HEK293 (cell line): ENCODE measurements around the gene BLACAT1.

Experiments used
- HIC1 ChIP-seq: fragments of 450-650 bp; formaldehyde crosslinking; IDR thresholded peaks from 2 replicates; pipeline ENCODE4 v1.5.1; 2016; ENCODE audit warnings: missing biosample characterization, missing genetic modification characterization
- SCRT2 ChIP-seq: fragments of 450-650 bp; formaldehyde crosslinking; IDR thresholded peaks from 2 replicates; pipeline ENCODE4 v1.5.1; 2016; ENCODE audit warnings: missing biosample characterization, missing genetic modification characterization
- SP7 ChIP-seq: fragments of 450-650 bp; formaldehyde crosslinking; IDR thresholded peaks from 2 replicates; pipeline ENCODE4 v1.5.1; 2016; ENCODE audit warnings: missing biosample characterization, missing genetic modification characterization
- YY1 ChIP-seq: fragments of 450-650 bp; formaldehyde crosslinking; IDR thresholded peaks from 2 replicates; pipeline ENCODE4 v1.5.1; 2018; ENCODE audit warnings: missing biosample characterization, missing genetic modification characterization
- YY2 ChIP-seq: fragments of 450-650 bp; formaldehyde crosslinking; IDR thresholded peaks from 2 replicates; pipeline ENCODE4 v1.5.1; 2016; ENCODE audit warnings: missing biosample characterization, missing genetic modification characterization
- ZBTB17 ChIP-seq: fragments of 450-650 bp; formaldehyde crosslinking; IDR thresholded peaks from 2 replicates; pipeline ENCODE4 v1.5.1; 2016; ENCODE audit warnings: missing biosample characterization, missing genetic modification characterization
- ZBTB21 ChIP-seq: fragments of 450-650 bp; formaldehyde crosslinking; IDR thresholded peaks from 2 replicates; pipeline ENCODE4 v1.5.1; 2017; ENCODE audit warnings: missing biosample characterization, missing genetic modification characterization
- ZBTB49 ChIP-seq: fragments of 450-650 bp; formaldehyde crosslinking; IDR thresholded peaks from 2 replicates; pipeline ENCODE4 v1.5.1; 2016; ENCODE audit warnings: missing biosample characterization, missing genetic modification characterization, low read depth
- ZBTB6 ChIP-seq: fragments of 450-650 bp; formaldehyde crosslinking; IDR thresholded peaks from 2 replicates; pipeline ENCODE4 v1.5.1; 2017; ENCODE audit warnings: missing biosample characterization, missing genetic modification characterization
- ZFHX2 ChIP-seq: fragments of 450-650 bp; formaldehyde crosslinking; conservative IDR thresholded peaks from 2 replicates; pipeline ENCODE4 v1.5.1; 2016; ENCODE audit warnings: missing biosample characterization, missing genetic modification characterization
- ZNF174 ChIP-seq: fragments of 450-650 bp; formaldehyde crosslinking; IDR thresholded peaks from 2 replicates; pipeline ENCODE4 v1.5.0; 2017; ENCODE audit warnings: missing biosample characterization, mild to moderate bottlenecking, missing genetic modification characterization
- ZNF19 ChIP-seq: fragments of 450-650 bp; formaldehyde crosslinking; IDR thresholded peaks from 2 replicates; pipeline ENCODE4; 2016; ENCODE audit warnings: missing biosample characterization, missing genetic modification characterization, low read depth
- ZNF302 ChIP-seq: fragments of 450-650 bp; formaldehyde crosslinking; IDR thresholded peaks from 2 replicates; pipeline ENCODE4 v1.5.1; 2016; ENCODE audit warnings: missing biosample characterization, missing genetic modification characterization, low read depth
- ZNF324 ChIP-seq: fragments of 450-650 bp; formaldehyde crosslinking; IDR thresholded peaks from 2 replicates; pipeline ENCODE4 v1.5.1; 2016; ENCODE audit warnings: missing biosample characterization, missing genetic modification characterization
- ZNF354C ChIP-seq: fragments of 450-650 bp; formaldehyde crosslinking; IDR thresholded peaks from 2 replicates; pipeline ENCODE4 v1.5.1; 2016; ENCODE audit warnings: missing biosample characterization, missing genetic modification characterization, low read depth, borderline replicate concordance
- ZNF37A ChIP-seq: fragments of 450-650 bp; IDR thresholded peaks from 2 replicates; pipeline ENCODE4 v1.5.1; 2018; ENCODE audit warnings: missing biosample characterization, missing genetic modification characterization
- ZNF544 ChIP-seq: fragments of 450-650 bp; formaldehyde crosslinking; IDR thresholded peaks from 2 replicates; pipeline ENCODE4 v1.5.0; 2017; ENCODE audit warnings: missing biosample characterization, missing genetic modification characterization
- ZNF555 ChIP-seq: fragments of 450-650 bp; formaldehyde crosslinking; conservative IDR thresholded peaks from 2 replicates; pipeline ENCODE4 v1.5.1; 2017; ENCODE audit warnings: missing biosample characterization, mild to moderate bottlenecking, missing genetic modification characterization, inconsistent platforms
- ZNF561 ChIP-seq: fragments of 450-650 bp; IDR thresholded peaks from 2 replicates; pipeline ENCODE4 v1.5.1; 2018; ENCODE audit warnings: missing biosample characterization, missing genetic modification characterization, borderline replicate concordance
- ZNF645 ChIP-seq: fragments of 450-650 bp; formaldehyde crosslinking; IDR thresholded peaks from 2 replicates; pipeline ENCODE4; 2016; ENCODE audit warnings: missing biosample characterization, missing genetic modification characterization
- ZNF776 ChIP-seq: fragments of 450-650 bp; formaldehyde crosslinking; IDR thresholded peaks from 2 replicates; pipeline ENCODE4 v1.5.0; 2017; ENCODE audit warnings: missing biosample characterization, missing genetic modification characterization, borderline replicate concordance
- ZSCAN23 ChIP-seq: fragments of 450-650 bp; formaldehyde crosslinking; IDR thresholded peaks from 2 replicates; pipeline ENCODE4 v1.5.1; 2016; ENCODE audit warnings: missing biosample characterization, missing genetic modification characterization
- ZSCAN30 ChIP-seq: fragments of 450-650 bp; IDR thresholded peaks from 2 replicates; pipeline ENCODE4 v1.5.1; 2018; ENCODE audit warnings: missing biosample characterization, mild to moderate bottlenecking, missing genetic modification characterization, moderate library complexity

BLACAT1 gene

GRCh38 chr1:205477759-205478247 is 22.0 kb upstream of the BLACAT1 start (continued):
- TF ChIP-seq HIC1 (tag by site-specific recombination): 0 out of 2 replicates have a peak, but pooled peaks have one; percentile 16
- peak; percentile 67 for TF ChIP-seq SCRT2
- 0 out of 2 replicates have a peak, but pooled peaks have one; percentile 15 for TF ChIP-seq ZFHX2 (tag by site-specific recombination)
- no peak for TF ChIP-seq ZBTB6
- no peak for TF ChIP-seq ZNF645 (tag by site-specific recombination)
- TF ChIP-seq ZNF555 (tag by site-specific recombination): no peak
- 0 out of 2 replicates have a peak, but pooled peaks have one; percentile 33 for TF ChIP-seq ZBTB17 (tag by site-specific recombination)
- no peak for TF ChIP-seq ZNF174 (tag by site-specific recombination)
- no peak for TF ChIP-seq ZNF776 (tag by site-specific recombination)
- no peak for TF ChIP-seq ZNF354C
- TF ChIP-seq ZBTB49 (tag by site-specific recombination): no peak
- TF ChIP-seq ZNF302 (tag by site-specific recombination): no peak
- TF ChIP-seq ZNF544 (tag by site-specific recombination): no peak
- no peak for TF ChIP-seq YY1
- no peak for TF ChIP-seq ZNF561 (tag by site-specific recombination)
- no peak for TF ChIP-seq ZSCAN30 (tag by site-specific recombination)
- no peak for TF ChIP-seq ZBTB21
- no peak for TF ChIP-seq ZNF37A (tag by site-specific recombination)
- TF ChIP-seq ZNF19: no peak
- TF ChIP-seq YY2 (tag by site-specific recombination): no peak
- TF ChIP-seq ZSCAN23 (tag by site-specific recombination): no peak
- TF ChIP-seq ZNF324 (tag by site-specific recombination): no peak
- TF ChIP-seq SP7 (tag by site-specific recombination): no peak
